Activated naive CD4-positive, alpha-beta T cell treated with anti-CD3 and anti-CD28 coated beads for 36 hours (primary cell): ENCODE data around the gene APOE. TPM values are rescaled to one million over a fixed set of nuclear protein-coding genes. Genes with fewer than 3 reads are reported as not detected.
"Not testable (repeated sequence)": the region's sequence is repeated elsewhere in the genome, so short reads cannot be mapped to it uniquely, and the experiment has no call there.

ENCODE experiments used
- CTCF ChIA-PET: fragments of 350-600 bp; sonication (Branson Sonifier 250); formaldehyde crosslinking; loops from one replicate; lab custom pipeline; 2021; ENCODE audit warnings: antibody characterized with exemption; lab: Charles Lee
- DNase-seq: peaks from one replicate; pipeline ENCODE4 v3.0.0-alpha.2; 2020
- H3K27ac Mint-ChIP-seq: one replicate; pipeline ENCODE4 v1.8.0; 2021; ENCODE audit warnings: mild to moderate bottlenecking, mixed read lengths
- H3K27me3 Mint-ChIP-seq: one replicate; pipeline ENCODE4 v1.8.0; 2021; ENCODE audit warnings: low read depth, mixed read lengths
- H3K36me3 Mint-ChIP-seq: one replicate; pipeline ENCODE4 v1.8.0; 2021; ENCODE audit warnings: low read depth, mixed read lengths
- H3K4me1 Mint-ChIP-seq: one replicate; pipeline ENCODE4 v1.8.0; 2021; ENCODE audit warnings: low read depth, mixed read lengths
- H3K4me3 Mint-ChIP-seq: one replicate; pipeline ENCODE4 v1.8.0; 2021; ENCODE audit warnings: mild to moderate bottlenecking, moderate library complexity, mixed read lengths
- H3K9me3 Mint-ChIP-seq: one replicate; pipeline ENCODE4 v1.8.0; 2021; ENCODE audit warnings: mixed read lengths
- intact Hi-C: fragments of 100-400 bp; cut with micrococcal nuclease; formaldehyde crosslinking; loops from one replicate; pipeline ENCODE4 v1.15.1; 2023
- total RNA-seq, 2 experiments: library from RNA; stranded (reverse); gene quantifications; one replicate each; pipeline ENCODE4 v1.2.3, GENCODE V29; 2021

The APOE gene
- 1 to 10 TPM in 1 of 2 experiments, under 1 TPM in 1; 0.72 to 1.1 TPM for total RNA-seq

GRCh38 chr19:44905437-44906160 lies at the start of gene APOE:
TSS of gene APOE (plus strand) at chr19:44905796. CDS start at chr19:44906625, 829 bp downstream.
- Mint-ChIP-seq H3K27me3 (peaks cover 22% of the 10 kb centered on the region), H3K36me3 (peaks cover 7% of the 10 kb centered on the region), H3K27ac (no peak within 1 kb of the TSS), H3K9me3 (no peaks in the 10 kb centered on the region), H3K4me3 (no peak within 1 kb of the TSS), H3K4me1 (peaks cover 15% of the 10 kb centered on the region)
- intact Hi-C loops = loop anchor here (10.0 kb wide), 1 partner anchor 429 kb away; no protein-coding TSS in a partner anchor
- no peak for DNase-seq
- CTCF ChIA-PET = interaction anchor here (0.6 to 2.3 kb wide), 4 partner anchors 47 to 230 kb away, joined by 3 to 18 read pairs (median 6); partner anchors contain the start of gene CLPTM1

DNA sequence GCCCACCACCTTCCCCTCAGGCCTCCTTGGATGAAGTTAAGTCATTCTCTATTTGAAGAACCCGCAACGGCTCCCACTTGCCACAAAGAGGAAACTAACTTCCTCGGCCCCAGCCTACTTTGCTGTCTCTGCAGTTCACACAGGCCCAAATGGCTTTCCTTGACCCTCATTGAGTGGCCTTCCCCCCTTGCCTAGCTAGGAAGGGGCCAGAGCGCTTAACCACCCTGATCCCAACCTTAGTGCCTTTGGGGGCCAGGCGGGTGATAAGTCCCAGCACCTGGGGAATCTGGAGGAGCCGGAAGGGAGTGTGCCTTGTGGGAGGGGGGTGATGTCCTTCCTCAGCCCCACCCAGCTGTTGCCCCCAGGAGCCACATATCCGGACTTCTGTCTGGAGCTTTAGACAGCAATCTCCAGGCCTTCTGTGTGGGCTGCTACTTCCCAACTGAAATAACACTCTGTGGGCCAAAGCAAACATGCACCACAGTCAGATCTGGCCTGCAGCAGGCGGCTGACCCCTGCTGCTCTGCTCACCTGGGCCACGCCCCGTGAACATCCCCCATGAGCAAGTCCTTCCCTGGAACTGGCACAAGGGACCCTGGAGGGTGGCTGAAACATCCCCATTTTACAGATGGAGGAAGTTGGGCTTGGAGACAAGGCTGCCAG lies 49.0 kb upstream of the APOE start:
- intact Hi-C loops = no loop called here

DNA sequence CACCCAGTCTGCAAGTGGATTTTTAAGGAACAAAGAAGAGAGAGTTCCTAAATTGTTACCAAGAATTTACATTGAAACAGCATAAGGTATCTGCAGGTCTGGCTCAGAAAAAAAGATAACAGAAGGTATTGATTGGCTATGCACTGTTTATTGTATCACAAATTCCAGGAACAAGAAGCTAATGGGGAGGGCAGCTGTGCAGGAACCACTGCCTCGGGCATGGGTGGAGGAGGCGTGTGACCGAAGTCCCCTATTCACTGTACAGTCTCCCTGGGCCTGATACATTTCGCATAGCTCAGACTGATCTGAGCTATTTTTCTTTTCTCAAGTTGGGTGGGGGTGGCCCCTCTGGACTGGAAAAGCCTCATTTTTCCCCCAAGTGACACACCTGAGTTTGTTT lies 47.8 kb upstream of the APOE start:
- CTCF ChIA-PET = interaction anchor here (0.7 to 1.2 kb wide), 3 partner anchors 9 to 74 kb away, joined by 3 read pairs; no protein-coding TSS in a partner anchor
- H3K27me3 Mint-ChIP-seq = no peaks in the 10 kb centered on the region
- DNase-seq = no peak
- no peaks in the 10 kb centered on the region for H3K4me1 Mint-ChIP-seq
- no peak overlapping the region for H3K27ac Mint-ChIP-seq
- no peak overlapping the region for H3K4me3 Mint-ChIP-seq
- intact Hi-C loops = no loop called here
- H3K9me3 Mint-ChIP-seq = no peaks in the 10 kb centered on the region
- no peaks in the 10 kb centered on the region for H3K36me3 Mint-ChIP-seq

More for the DNA sequence above, 49.0 kb upstream of the APOE start:
- H3K4me3 Mint-ChIP-seq = no peak overlapping the region
- no peak for DNase-seq
- CTCF ChIA-PET = interaction anchor here (1.2 kb wide), 1 partner anchor 10 kb away, joined by 3 read pairs; no protein-coding TSS in a partner anchor
- no peaks in the 10 kb centered on the region for H3K36me3 Mint-ChIP-seq
- H3K9me3 Mint-ChIP-seq = no peaks in the 10 kb centered on the region
- no peaks in the 10 kb centered on the region for H3K4me1 Mint-ChIP-seq
- no peak overlapping the region for H3K27ac Mint-ChIP-seq
- H3K27me3 Mint-ChIP-seq = no peaks in the 10 kb centered on the region

DNA sequence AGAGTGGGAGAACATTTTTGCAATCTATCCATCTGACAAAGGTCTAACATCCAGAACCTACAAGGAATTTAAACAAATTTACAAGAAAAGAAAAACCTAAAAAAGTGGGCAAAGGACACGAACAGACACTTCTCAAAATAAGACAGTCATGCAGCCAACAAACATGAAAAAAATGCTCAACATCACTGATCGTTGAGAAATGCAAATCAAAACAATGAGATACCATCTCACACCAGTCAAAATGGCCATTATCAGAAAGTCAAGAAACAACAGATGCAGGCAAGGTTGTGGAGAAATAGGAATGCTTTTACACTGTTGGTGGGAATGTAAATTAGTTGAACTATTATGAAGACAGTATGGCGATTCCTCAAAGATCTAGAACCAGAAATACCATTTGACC lies 44.0 kb upstream of the APOE start:
- H3K4me3 Mint-ChIP-seq, CTCF ChIA-PET, H3K36me3 Mint-ChIP-seq, H3K4me1 Mint-ChIP-seq, DNase-seq, H3K9me3 Mint-ChIP-seq, H3K27ac Mint-ChIP-seq, intact Hi-C loops, H3K27me3 Mint-ChIP-seq: not testable (repeated sequence)

DNA sequence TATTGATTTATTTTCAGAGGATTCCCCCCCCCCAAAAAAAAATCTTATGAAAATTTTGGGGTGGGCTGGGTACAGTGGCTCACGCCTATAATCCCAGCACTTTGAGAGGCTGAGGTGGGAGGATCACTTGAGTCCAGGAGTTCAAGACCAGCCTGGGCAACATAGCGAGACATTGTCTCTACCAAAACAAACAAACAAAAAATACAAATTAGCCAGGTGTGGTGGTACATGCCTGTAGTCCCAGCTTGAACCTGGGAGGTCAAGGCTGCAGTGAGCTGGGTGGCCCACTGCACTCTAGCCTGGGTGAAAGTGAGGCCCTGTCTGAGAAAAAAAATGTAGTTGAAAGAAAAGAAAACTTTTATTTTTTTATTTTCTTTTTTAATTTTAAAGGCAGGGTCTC lies 41.6 kb upstream of the APOE start:
- Mint-ChIP-seq H3K4me3 (no peak overlapping the region), H3K27ac (no peak overlapping the region), H3K27me3 (no peaks in the 10 kb centered on the region), H3K36me3 (no peaks in the 10 kb centered on the region), H3K4me1 (no peaks in the 10 kb centered on the region), H3K9me3 (no peaks in the 10 kb centered on the region)
- no peak for DNase-seq
- CTCF ChIA-PET = no interaction called here
- intact Hi-C loops = no loop called here

DNA sequence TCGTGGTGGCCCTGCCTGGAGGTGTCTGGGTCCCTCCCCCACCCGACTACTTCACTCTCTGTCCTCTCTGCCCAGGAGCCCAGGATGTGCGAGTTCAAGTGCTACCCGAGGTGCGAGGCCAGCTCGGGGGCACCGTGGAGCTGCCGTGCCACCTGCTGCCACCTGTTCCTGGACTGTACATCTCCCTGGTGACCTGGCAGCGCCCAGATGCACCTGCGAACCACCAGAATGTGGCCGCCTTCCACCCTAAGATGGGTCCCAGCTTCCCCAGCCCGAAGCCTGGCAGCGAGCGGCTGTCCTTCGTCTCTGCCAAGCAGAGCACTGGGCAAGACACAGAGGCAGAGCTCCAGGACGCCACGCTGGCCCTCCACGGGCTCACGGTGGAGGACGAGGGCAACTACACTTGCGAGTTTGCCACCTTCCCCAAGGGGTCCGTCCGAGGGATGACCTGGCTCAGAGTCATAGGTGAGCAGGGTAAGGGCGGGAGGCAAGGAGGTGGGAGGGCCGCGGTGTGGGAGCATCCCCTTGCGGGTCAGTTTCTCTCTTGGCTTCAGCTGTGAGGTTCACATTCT lies 40.3 kb upstream of the APOE start:
- Mint-ChIP-seq H3K27ac (no peak overlapping the region), H3K4me3 (no peak overlapping the region), H3K9me3 (no peaks in the 10 kb centered on the region), H3K27me3 (no peaks in the 10 kb centered on the region), H3K36me3 (no peaks in the 10 kb centered on the region), H3K4me1 (no peaks in the 10 kb centered on the region)
- DNase-seq = no peak
- CTCF ChIA-PET = no interaction called here
- intact Hi-C loops = no loop called here

DNA sequence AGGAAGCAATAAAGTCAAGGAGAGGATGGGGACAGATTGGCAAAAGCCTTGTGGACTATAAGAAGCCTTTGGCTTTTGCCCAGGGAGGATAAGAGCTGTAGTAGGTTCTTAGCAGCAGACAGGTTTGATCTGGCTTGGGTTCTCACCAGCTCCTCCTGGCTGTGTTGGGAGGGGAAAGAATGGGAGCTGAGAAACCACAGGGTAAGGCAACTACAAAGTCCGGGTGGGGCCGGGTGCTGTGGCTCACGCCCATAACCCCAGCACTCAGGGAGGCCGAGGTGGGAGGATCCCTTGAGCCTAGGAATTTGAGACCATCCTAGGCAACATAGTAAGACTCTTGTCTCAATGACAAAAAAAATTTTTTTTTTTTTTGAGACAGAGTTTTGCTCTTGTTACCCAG lies 38.9 kb upstream of the APOE start:
- DNase-seq = no peak
- no peaks in the 10 kb centered on the region for H3K4me1 Mint-ChIP-seq
- CTCF ChIA-PET = interaction anchor here (0.6 to 1.3 kb wide), 2 partner anchors 9 to 172 kb away, joined by 3 read pairs; no protein-coding TSS in a partner anchor
- H3K9me3 Mint-ChIP-seq = no peaks in the 10 kb centered on the region
- no peak overlapping the region for H3K4me3 Mint-ChIP-seq
- H3K36me3 Mint-ChIP-seq = no peaks in the 10 kb centered on the region
- intact Hi-C loops = no loop called here
- H3K27me3 Mint-ChIP-seq = no peaks in the 10 kb centered on the region
- H3K27ac Mint-ChIP-seq = no peak overlapping the region

DNA sequence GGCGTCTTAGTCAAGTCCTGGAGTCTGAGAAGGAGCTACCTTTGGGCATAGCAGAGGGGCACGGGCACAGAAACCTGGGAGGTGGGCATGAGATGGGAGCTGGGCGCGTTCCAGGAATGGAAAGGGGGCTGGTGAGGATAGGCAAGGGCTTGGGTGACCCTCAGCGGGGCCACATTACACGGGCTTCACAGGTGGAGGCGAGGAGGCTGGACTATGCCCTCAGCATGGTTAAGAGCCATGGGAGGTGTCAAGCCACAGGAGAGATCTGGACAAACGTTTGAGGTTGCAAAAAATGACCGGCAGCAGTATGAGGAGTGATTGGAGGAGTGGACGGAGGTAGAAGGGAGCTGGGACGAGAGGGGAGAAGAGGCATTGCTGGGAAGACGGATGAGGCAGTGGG lies 38.0 kb upstream of the APOE start:
- Mint-ChIP-seq H3K36me3 (no peaks in the 10 kb centered on the region), H3K27me3 (no peaks in the 10 kb centered on the region), H3K9me3 (no peaks in the 10 kb centered on the region), H3K27ac (no peak overlapping the region), H3K4me3 (no peak overlapping the region), H3K4me1 (no peaks in the 10 kb centered on the region)
- CTCF ChIA-PET = no interaction called here
- intact Hi-C loops = no loop called here
- DNase-seq = no peak

- H3K4me1 Mint-ChIP-seq = no peaks in the 10 kb centered on the region
- intact Hi-C loops = no loop called here
- H3K4me3 Mint-ChIP-seq = no peak overlapping the region
- H3K27ac Mint-ChIP-seq = no peak overlapping the region
- DNase-seq = no peak
- no peaks in the 10 kb centered on the region for H3K9me3 Mint-ChIP-seq
- H3K27me3 Mint-ChIP-seq = no peaks in the 10 kb centered on the region
- no peaks in the 10 kb centered on the region for H3K36me3 Mint-ChIP-seq
- CTCF ChIA-PET = no interaction called here
Observed at GRCh38 chr19:44869733-44870470, 35.7 kb upstream of the APOE start.

GRCh38 chr19:44871809-44872208 lies 33.8 kb upstream of the APOE start:
- Mint-ChIP-seq H3K27me3 (no peaks in the 10 kb centered on the region), H3K4me3 (no peak overlapping the region), H3K36me3 (no peaks in the 10 kb centered on the region), H3K4me1 (no peaks in the 10 kb centered on the region), H3K27ac (no peak overlapping the region), H3K9me3 (no peaks in the 10 kb centered on the region)
- intact Hi-C loops = no loop called here
- CTCF ChIA-PET = no interaction called here
- DNase-seq = no peak

GRCh38 chr19:44872661-44873060 lies 32.9 kb upstream of the APOE start:
- CTCF ChIA-PET = interaction anchor here (0.6 kb wide), 1 partner anchor 117 kb away, joined by 3 read pairs; no protein-coding TSS in a partner anchor
- Mint-ChIP-seq H3K9me3 (no peaks in the 10 kb centered on the region), H3K4me3 (no peak overlapping the region), H3K27ac (no peak overlapping the region), H3K36me3 (no peaks in the 10 kb centered on the region), H3K4me1 (peaks cover 4% of the 10 kb centered on the region), H3K27me3 (no peaks in the 10 kb centered on the region)
- DNase-seq = no peak
- intact Hi-C loops = no loop called here

DNA sequence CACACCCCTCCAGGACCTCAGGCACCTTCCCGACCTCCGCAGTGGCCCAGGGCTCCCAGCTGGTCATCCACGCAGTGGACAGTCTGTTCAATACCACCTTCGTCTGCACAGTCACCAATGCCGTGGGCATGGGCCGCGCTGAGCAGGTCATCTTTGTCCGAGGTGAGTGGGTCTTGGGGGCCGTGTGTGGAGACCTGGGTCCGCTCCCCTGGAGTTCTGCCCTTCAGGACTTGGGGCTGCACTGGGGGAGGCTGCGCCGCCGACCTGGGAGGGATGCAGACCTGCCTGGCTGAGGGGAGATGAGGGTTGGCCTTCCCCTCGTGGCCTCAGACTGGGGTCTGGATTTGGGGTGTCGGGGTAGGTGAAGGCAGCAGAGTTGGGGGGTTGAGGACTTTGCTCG lies 31.3 kb upstream of the APOE start:
- no peak overlapping the region for H3K27ac Mint-ChIP-seq
- no peak overlapping the region for H3K4me3 Mint-ChIP-seq
- H3K36me3 Mint-ChIP-seq = no peaks in the 10 kb centered on the region
- peaks cover 4% of the 10 kb centered on the region for H3K4me1 Mint-ChIP-seq
- no peak for DNase-seq
- CTCF ChIA-PET = no interaction called here
- H3K9me3 Mint-ChIP-seq = no peaks in the 10 kb centered on the region
- no peaks in the 10 kb centered on the region for H3K27me3 Mint-ChIP-seq
- intact Hi-C loops = no loop called here
